ENCODE results near the gene ADGRB3. TPM values are rescaled to one million over a fixed set of nuclear protein-coding genes. Genes with fewer than 3 reads are reported as not detected.

The ADGRB3 gene
- total RNA-seq, 1 donor from 2014 or later: 1.8 TPM

- TF ChIP-seq CTCF (IDR thresholded peaks at IDR 0.05; ENCODE audit: unreplicated experiment): no peak
- no peak overlapping the region for H3K4me3 Mint-ChIP-seq (ENCODE audit: low read depth)
- no peaks in the 10 kb centered on the region for H3K9me3 Mint-ChIP-seq (ENCODE audit: low read depth)
- H3K4me1 Mint-ChIP-seq (ENCODE audit: low read depth): no peaks in the 10 kb centered on the region
- DNase-seq (ENCODE audit: low spot score, unreplicated experiment): no peak
- H3K27me3 Mint-ChIP-seq: no peaks in the 10 kb centered on the region
- H3K27ac Mint-ChIP-seq: no peak overlapping the region
- no peaks in the 10 kb centered on the region for H3K36me3 Mint-ChIP-seq (ENCODE audit: insufficient read depth)
Observed at GRCh38 chr6:68834551-68834950, 199.5 kb downstream of the ADGRB3 start.

GRCh38 chr6:68838571-68838970 is 203.5 kb downstream of the ADGRB3 start:
- no peak for TF ChIP-seq CTCF (IDR thresholded peaks at IDR 0.05; ENCODE audit: unreplicated experiment)
- DNase-seq (ENCODE audit: low spot score, unreplicated experiment): no peak
- Mint-ChIP-seq H3K36me3 (ENCODE audit: insufficient read depth) (no peaks in the 10 kb centered on the region), H3K9me3 (ENCODE audit: low read depth) (peaks cover 7% of the 10 kb centered on the region), H3K27me3 (no peaks in the 10 kb centered on the region), H3K4me3 (ENCODE audit: low read depth) (no peak overlapping the region), H3K4me1 (ENCODE audit: low read depth) (no peaks in the 10 kb centered on the region), H3K27ac (no peak overlapping the region)

- Mint-ChIP-seq H3K9me3 (ENCODE audit: low read depth) (peaks cover 5% of the 10 kb centered on the region), H3K36me3 (ENCODE audit: insufficient read depth) (no peaks in the 10 kb centered on the region), H3K4me1 (ENCODE audit: low read depth) (no peaks in the 10 kb centered on the region), H3K27ac (no peak overlapping the region), H3K27me3 (no peaks in the 10 kb centered on the region), H3K4me3 (ENCODE audit: low read depth) (no peak overlapping the region)
- no peak for TF ChIP-seq CTCF (IDR thresholded peaks at IDR 0.05; ENCODE audit: unreplicated experiment)
- DNase-seq (ENCODE audit: low spot score, unreplicated experiment): no peak
Observed at GRCh38 chr6:68852791-68853190, 217.7 kb downstream of the ADGRB3 start.

GRCh38 chr6:68859233-68859632 is 224.2 kb downstream of the ADGRB3 start:
- H3K9me3 Mint-ChIP-seq (ENCODE audit: low read depth): peaks cover 24% of the 10 kb centered on the region
- no peak for DNase-seq (ENCODE audit: low spot score, unreplicated experiment)

GRCh38 chr6:68868646-68869045 is 233.6 kb downstream of the ADGRB3 start:
- TF ChIP-seq CTCF (IDR thresholded peaks at IDR 0.05; ENCODE audit: unreplicated experiment): no peak
- no peaks in the 10 kb centered on the region for H3K36me3 Mint-ChIP-seq (ENCODE audit: insufficient read depth)

More at GRCh38 chr6:68859233-68859632, 224.2 kb downstream of the ADGRB3 start:
- Mint-ChIP-seq H3K27ac (no peak overlapping the region), H3K4me1 (ENCODE audit: low read depth) (no peaks in the 10 kb centered on the region), H3K4me3 (ENCODE audit: low read depth) (no peak overlapping the region), H3K36me3 (ENCODE audit: insufficient read depth) (no peaks in the 10 kb centered on the region), H3K27me3 (no peaks in the 10 kb centered on the region)
- TF ChIP-seq CTCF (IDR thresholded peaks at IDR 0.05; ENCODE audit: unreplicated experiment): no peak

More at GRCh38 chr6:68868646-68869045, 233.6 kb downstream of the ADGRB3 start:
- DNase-seq (ENCODE audit: low spot score, unreplicated experiment): no peak
- Mint-ChIP-seq H3K9me3 (ENCODE audit: low read depth) (peaks cover 16% of the 10 kb centered on the region), H3K4me1 (ENCODE audit: low read depth) (no peaks in the 10 kb centered on the region), H3K27ac (no peak overlapping the region), H3K27me3 (no peaks in the 10 kb centered on the region), H3K4me3 (ENCODE audit: low read depth) (no peak overlapping the region)
